A549 (cell line): ENCODE measurements around the gene DCXR.

Experiments used
- POLR2A ChIP-seq: IDR thresholded peaks from 2 replicates; pipeline ENCODE4 v1.6.1; 2012; ENCODE audit warnings: mild to moderate bottlenecking, low read length
- TF ChIP-seq, protein P1 (sequence below): fragments of >200 bp; sonication (Bioruptor Twin); formaldehyde crosslinking; IDR thresholded peaks from 3 replicates; pipeline ENCODE4 v1.5.1; 2016

DNA sequence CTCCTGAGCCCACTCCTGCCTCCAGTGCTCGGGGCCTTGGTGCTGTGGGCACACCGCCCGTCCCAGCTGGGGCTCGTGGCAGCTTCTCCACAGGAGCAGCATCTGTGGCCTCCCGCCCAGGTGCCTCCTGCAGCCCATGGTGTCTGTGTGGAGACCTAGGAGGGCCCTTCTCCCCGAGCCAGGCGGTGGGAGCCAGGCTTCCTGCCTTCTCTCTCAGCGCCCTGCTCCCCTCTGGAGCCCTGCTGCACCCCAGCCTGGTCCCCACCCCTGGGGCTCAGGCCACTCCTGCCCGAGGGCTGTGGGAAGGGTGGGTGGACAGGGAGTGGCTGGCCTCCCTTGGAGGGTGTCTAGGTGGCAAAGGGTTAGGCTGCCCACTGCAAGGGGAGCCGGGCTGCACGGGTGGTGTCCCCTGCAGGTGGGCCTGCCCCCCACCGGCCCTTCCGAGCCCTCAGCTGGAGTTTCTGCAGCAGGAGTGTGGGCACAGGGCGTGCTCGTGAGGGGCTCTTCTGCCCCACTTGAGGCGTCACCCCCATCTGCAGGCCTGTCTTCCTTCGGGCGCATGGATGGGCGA is 25.8 kb downstream of the DCXR start:
- TF ChIP-seq, protein P1, sequence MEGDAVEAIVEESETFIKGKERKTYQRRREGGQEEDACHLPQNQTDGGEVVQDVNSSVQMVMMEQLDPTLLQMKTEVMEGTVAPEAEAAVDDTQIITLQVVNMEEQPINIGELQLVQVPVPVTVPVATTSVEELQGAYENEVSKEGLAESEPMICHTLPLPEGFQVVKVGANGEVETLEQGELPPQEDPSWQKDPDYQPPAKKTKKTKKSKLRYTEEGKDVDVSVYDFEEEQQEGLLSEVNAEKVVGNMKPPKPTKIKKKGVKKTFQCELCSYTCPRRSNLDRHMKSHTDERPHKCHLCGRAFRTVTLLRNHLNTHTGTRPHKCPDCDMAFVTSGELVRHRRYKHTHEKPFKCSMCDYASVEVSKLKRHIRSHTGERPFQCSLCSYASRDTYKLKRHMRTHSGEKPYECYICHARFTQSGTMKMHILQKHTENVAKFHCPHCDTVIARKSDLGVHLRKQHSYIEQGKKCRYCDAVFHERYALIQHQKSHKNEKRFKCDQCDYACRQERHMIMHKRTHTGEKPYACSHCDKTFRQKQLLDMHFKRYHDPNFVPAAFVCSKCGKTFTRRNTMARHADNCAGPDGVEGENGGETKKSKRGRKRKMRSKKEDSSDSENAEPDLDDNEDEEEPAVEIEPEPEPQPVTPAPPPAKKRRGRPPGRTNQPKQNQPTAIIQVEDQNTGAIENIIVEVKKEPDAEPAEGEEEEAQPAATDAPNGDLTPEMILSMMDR, result no peak
- TF ChIP-seq POLR2A, result no peak
